Activated CD8-positive, alpha-beta memory T cell treated with anti-CD3 and anti-CD28 coated beads, Interleukin-2, amount 50 U/mL, for 1 hour (primary cell): ENCODE results near the gene DNASE1L2.

ENCODE experiments used
- DNase-seq: peaks from one replicate; pipeline ENCODE4 v3.0.0-alpha.2; 2020; ENCODE audit errors: extremely low read depth

Gene DNASE1L2, protein sequence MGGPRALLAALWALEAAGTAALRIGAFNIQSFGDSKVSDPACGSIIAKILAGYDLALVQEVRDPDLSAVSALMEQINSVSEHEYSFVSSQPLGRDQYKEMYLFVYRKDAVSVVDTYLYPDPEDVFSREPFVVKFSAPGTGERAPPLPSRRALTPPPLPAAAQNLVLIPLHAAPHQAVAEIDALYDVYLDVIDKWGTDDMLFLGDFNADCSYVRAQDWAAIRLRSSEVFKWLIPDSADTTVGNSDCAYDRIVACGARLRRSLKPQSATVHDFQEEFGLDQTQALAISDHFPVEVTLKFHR

DNA sequence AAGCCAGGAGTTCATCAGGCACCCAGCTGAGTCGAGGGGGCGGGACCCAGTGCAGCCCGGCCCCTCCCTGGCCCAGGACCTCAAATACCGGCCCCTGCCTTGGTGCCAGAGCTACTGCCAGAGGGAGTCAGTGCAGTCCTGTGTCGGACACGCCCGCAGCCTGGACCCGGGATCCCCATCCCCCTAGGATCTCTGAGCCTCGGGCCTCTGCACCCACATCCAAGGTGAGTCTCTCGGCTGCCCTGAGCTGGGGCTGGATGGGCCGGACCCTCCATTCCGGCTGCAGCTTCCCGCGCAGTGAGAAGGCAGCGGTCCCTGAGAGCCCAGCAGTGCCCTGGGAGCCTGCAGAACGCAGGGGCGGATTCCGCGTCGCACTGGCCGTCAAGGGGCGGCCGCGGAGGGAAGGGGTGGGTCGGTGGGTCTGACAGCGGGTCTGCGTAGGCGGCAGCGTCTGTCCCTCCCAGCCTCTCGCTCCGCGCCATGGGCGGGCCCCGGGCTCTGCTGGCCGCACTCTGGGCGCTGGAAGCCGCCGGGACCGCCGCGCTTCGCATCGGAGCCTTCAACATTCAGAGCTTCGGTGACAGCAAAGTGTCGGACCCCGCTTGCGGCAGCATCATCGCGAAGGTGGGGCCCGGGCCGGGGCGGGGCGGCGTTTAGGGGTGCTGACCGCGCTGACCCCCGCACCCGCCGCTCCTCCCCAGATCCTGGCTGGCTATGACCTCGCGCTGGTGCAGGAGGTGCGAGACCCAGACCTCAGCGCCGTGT, at the start of gene DNASE1L2:
DNASE1L2 (plus strand) TSS at position 108 of the 765 bp plus-strand sequence; CDS start at position 481, 373 bp downstream.
- no peak for DNase-seq

DNA sequence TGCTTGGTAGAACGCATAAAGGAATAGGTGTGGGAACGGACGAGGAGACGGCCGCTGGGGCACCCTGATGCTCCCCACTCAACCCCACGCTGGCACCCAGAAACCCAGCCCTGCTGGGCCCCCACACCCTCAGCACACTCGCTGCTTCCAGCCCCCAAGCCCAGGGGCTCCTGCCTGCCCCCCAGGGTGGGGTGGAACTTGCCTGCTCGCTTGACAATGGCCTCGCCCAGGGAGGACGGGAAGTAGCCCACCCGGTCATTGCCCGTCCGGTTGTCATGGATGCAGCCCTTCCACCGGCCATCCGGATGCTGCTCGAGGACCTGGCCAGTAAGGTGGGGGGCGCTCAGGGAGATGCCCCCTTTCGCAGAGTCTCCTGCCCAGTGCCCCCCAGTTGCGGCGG, 49.7 kb upstream of the DNASE1L2 start:
- DNase-seq: no peak

DNA sequence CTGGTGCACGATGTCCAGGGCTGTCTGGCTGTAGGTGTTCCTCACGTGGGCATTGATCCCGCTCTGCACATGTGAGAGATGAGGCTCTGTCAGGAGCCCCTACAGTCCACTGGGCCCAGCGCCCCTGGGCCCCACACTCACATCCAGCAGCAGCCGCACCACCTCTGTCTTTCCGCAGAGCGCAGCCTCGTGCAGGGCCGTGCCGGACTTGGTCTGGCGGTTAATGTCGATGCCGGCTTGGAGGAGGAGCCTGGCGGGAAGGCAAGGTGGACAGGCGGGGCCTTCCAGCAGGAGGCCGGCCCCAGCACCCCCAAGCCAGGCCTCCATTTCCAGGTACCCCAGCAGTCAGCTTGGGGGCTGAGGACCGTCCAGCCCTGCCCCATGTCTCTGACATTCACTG, 49.0 kb upstream of the DNASE1L2 start:
- no peak for DNase-seq

DNA sequence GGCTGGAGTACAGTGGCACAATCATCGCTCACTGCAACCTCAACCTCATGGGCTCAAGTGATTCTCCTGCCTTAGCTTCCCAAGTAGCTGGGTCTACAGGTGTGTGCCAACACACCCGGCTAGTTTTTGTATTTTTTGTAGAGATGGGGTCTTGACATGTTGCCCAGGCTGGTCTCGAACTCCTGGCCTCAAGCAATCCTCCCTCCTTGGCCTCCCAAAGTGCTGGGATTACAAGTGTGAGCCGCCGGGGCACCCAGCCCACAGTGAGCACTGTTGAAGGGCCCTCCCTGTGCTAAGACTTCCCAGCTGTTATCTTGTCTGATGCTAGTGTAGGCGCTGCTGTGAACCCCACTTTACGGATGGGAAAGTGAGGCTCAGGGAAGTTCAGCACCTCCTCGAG, 47.8 kb upstream of the DNASE1L2 start:
- no peak for DNase-seq

DNA sequence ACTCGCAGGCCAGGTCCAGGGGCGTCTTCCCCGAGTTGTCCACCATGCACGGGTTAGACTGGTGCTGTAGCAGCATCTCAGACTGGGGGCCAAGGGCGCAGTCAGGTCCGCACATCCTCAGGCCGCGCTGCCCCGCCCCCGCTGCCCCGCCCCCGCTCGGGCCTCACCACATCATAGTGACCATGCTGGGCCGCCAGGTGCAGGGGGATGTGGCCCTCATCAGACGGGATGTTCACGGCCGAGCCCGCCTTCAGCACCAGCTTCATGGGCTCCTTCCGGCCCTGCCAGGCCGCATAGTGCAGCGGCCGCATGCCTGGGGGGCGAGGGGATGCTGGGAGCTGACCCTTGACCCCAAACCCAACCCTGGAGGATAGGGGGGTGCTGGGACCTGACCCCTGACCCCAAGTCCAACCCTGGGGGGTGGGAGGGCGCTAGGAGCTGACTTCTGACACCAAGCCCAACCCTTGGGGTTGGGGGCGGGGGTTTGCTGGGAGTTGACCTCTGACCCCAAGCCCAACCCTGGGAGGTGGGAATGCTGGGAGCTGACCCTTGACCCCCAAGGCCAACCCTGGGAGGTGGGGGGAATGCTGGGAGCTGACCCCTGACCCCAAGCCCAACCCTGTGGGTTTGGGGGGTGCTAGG, 46.9 kb upstream of the DNASE1L2 start:
- DNase-seq: no peak

DNA sequence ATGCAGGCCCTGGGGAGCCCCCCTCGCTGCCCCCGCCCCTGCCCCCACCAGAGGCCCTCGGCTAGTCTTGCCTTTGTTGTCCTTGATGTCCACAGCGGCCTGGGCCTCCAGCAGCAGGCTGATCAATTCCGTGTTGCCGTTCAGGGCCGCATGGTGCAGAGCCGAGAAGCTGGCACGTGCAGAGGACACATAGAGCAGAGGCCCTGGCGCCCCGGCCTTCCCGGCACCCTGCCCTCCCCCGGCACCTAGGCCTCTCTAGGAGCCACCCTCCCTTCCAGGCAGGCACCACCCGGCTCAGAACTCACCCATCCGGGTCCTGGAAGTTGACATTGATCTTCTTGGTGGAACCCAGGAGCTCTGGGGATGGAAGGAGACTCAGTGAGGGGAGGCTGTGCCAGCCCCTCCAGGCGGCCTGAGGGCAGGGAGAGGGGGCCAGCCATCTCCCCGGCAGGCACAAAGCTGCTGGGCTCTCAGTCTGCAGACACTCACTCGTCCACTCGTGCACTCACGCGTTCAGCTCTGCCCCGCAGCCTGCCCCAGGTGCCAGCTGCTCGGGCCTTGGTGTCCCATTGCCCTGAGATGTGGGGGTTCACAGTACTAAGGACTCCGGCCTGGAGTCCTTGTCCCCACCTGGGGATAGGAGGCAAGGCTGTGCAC, 46.1 kb upstream of the DNASE1L2 start:
- DNase-seq: no peak

DNA sequence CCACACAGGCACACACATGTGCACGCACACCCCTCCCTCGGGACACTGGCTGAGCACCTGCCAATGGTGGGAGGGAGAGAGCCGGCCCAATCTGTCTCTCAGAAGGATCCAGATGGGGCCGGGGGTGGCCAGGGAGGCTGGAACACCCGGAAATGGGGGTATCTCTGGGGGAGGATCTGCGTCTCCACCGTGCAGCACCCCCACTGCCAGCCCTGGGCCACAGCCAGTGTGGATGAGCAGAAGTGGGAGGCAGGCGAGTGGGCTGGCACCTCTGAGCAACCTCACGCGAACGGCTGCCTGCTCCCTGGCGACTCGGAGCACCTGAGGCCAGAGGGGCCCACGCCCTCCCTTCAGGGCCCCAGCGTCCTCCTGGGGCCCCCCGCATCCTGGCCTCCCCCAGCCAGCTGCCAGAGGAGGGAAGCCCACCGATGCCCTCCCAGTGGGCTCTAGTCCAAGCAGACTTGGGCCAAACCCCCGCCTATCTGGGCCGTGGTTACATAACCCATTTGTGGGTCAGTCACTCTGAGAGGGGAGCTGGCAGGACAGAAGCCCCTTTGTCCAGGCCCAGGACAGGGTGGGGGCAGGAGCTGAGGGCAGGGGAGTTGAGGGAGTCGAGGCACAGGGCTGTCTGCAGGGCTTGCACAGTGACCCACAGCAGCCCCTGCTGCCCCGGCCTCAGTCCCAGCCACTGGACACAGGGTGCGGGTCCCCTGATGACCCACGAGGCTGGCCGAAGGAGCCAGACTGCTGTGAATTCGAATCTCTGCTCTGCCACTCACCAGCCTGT, 45.4 kb upstream of the DNASE1L2 start:
- no peak for DNase-seq

DNA sequence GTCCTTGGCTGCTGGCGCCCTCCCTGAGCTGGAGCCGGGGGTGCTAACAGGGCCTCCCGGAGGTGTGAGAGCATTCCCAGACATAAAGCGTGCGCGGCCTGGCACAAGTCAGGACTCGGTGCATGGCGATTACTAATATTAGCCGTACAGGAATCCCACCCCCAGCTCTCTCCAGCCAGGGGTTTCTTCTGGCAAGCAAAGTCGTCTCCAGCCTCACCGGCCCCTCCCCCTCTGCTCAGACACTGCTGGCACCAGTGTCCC, 44.9 kb upstream of the DNASE1L2 start:
- no peak for DNase-seq

DNA sequence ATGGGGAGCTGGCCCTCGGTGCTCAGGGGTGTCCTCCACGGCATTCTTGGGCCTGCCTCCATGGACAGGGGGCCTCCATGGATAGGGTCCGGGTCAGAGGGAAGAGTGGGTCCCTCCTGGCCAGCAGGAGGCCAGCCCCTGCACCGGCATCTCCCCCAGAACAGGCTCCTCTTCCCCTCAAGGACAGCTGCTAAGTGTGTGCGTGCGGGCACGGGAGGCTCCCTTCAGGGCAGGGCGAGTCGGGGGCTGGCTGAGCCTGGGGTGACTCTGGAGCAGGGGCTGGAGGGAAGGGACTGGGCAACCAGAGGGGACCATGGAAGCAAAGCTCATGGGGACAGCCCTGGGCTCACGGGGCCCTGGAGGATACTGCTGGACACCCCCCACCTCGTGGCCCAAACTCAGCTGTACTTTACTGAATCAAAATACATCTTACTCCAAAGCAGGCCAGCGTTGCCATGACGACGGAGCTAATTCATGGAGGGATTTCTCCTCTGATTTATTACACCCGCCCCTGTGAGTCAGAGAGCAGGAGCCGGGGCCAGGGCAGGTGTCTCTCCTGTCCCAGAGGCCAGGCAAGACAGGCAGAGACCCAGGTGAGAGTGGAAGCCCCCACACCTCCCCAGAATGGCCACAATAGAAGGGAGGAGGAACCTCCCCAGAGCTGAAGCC, 41.9 kb upstream of the DNASE1L2 start:
- DNase-seq: no peak

DNA sequence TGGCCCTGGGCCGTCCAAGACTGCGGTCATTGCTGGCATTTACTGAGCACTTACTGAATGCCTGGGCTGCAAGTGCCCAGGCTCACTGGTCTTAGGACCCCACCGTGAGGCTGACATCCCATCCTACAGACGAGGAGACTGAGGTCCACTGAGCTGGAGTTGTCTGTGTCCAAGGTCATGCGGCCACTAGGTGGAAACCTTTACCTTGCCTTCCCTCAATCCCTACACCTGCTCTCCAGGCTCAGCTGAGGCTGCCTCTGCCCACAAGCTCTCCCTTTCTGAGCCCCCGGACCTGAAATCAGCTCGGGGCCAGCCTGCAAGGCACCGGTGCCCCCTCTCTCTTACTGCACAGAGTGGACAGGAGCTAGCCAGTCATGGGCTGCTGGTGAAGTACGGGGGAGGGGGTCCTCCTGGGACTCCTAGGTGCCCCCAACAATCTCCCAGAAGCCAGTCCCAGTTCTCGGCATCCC, 41.4 kb upstream of the DNASE1L2 start:
- peak; percentile 25 for DNase-seq

DNA sequence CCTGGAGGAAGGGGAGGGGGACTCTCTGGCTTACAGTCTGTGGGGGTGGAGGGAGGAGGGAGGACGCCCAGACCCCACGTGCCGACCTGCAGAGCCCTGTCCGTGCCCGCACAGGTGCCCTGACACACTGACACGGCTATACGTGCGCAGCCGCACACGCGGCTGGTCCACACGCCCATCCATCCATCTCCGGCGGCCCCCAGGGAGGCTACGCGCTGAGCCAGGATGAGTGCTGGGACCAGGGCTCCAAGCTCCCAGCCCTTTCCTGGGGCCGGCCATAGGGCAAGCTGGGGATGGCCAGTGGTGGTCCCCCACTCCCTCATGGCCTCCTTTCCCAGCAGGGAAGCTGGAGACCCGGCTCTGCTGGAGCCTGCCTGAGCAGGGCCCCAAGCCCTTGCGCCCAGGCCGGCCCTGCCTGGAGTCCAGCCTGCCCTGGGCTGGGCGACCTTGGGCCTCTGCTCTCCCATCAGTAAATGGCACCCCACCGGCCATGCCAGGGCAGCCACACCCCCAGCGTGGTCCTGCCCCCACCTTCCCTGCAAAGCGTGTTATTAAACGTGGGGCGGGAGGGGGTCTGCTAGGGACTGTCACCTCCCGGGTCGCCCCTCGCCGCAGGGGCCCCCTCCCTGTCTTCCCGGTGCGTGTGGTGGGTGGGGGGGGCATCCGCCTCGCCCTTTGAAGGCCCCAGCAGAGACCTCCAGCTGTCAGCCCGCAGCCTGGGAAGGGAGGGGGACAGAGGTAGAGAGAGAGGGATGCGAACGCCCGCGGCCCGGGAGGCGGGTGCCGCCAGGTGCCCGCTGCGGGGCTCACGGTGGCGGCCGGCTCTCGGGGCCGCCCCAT, 40.7 kb upstream of the DNASE1L2 start:
- DNase-seq: no peak

DNA sequence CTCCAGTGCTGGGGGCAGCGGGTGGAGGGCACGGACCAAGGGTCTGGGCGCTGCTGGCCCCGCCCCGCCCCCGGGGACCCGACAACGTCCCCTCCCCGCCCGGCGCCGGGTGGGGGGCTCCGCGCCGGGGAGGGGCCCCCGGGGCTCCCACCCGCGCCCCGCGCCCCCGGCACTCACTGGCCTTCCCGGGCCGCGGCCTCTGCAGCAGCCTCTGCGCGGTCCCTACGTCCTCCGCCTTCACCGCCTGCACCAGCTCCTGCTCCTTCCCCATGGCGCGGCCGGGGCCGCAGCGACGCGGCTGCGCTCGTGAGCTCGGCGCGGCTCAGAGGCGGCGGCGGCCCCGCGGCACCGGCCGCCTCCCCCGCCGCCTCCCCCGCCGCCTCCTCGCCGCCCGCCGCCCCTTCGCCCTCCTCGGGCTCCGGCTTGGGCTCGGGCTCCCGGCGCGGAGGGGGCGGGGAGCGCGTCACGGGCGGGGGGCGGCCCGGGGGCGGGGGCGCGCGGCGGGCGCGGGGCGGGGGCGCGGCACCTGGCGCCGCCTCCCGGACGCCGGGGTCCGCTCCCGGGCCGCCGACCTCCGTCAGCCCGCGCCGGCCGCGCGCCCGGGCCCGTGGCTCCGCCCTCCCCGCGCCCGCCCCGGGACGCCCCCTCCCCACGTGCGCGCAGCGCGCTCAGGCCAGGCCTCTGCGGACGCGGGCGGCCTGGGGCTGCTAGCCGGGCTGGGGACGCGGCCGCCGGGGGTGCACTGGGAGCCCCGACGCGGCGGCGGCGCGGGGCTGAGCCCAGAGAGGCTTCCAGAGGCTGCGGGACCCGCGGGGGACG, 39.9 kb upstream of the DNASE1L2 start, which contains the start of gene CASKIN1:
CASKIN1 (minus strand) TSS at position 444 of the 819 bp plus-strand sequence; CDS start at position 271, 173 bp downstream.
- DNase-seq: no peak

DNA sequence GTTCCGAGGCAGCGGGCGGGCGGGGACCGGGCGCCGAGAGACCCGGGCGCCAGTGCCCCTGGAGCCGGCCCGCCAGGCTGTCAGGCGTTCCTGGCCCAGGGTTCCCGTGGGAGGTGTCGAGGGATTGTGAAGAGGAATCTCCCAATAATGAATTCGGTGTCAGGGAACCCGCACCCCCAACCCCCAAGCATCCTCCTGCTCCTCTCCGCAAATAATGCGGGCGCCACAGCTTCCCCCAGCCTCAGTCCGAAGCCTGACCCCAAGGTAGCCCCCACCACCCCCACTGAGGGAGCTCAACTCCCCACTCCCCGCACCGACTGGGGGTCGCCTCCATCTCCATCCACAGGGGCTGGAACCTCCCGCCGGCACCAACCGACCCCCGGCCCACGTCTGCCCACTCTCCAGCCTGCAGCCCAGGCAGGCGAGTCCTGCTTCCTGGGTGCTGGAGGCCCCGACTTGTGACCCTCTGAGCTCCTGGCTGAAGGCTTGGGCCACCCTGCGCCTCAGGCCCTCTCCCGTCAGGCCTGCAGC, 39.2 kb upstream of the DNASE1L2 start:
- DNase-seq: no peak

DNA sequence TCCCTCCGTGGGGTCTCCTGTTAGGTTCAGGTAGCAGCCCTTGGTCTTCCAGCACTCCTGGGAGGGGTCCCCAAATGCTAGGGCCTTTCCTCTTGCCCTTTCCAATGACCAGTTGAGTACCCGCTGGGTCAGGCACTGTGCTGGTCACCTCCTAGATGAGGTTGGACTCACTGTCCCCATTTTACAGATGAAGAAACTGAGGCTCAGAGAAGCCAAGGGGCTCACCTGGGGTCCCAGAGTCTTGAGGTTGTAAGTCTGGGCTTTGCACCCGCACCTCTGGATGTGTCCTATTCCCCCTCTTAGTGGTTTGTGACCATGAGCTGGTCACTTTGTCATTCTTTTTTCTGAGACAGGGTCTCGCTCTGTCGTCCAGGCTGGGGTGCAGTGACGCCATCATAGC, 38.5 kb upstream of the DNASE1L2 start:
- DNase-seq: no peak

DNA sequence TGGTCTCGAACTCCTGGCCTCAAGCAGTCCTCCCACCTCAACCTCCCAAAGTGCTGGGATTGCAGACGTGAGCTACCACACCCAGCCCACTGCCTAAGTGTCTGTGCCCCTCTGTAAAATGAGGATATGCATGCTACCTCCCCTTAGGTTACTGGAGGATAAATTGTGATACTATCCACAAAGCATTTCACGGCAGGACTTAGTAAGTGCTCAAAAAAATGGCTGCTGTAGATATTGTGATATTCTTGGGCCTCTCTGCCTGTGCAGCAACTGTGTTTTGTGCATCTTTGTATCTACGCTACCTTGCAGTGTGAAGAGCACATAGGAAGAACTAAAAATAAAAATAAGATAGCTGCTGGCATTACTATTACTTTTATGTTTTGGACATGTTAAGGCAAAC, 38.0 kb upstream of the DNASE1L2 start:
- DNase-seq: no peak

DNA sequence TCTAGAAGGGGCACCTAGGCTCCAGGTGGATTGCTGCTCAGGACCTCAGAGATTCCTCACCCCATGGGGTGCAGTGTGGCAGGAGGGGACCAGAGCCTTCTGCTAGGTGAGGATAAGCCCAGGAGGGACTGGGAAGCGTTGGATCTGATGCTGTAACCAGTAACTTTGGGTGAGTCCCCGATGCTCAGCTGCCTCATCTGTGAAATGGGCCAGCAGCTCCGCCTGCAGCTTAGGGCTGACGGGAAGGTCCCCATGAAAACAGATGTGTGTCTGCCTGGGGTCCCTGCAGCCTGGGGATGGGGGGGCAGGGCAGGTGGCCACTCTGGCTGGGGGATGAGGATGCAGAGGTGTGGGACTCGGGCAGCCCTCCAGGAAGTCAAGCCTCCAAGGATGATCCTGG, 37.1 kb upstream of the DNASE1L2 start:
- DNase-seq: no peak

DNA sequence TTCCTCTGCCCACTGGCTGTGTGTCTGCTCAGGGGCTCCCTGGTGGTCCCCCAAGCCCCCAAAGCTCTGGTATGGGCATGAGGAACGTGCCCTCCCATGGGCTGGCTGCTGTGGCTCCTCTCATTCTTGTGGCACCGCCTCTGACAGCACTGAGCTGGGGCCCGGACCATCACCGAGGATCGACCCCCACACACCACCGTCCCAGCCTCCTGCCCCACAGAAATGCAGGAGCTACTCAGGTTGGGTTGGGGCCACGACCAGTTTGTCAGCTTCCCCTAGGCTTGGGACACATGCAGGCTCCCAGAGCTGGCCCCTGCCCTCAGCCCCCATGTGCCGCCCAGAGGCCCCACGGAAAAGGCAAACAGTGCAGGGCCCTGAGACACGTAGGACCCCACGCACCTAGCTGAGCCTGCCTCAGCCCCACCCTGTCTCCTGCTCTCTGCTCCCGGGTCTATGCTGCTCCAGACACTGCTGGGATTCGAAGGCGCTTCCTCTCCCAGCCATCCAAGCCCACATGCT, 36.6 kb upstream of the DNASE1L2 start:
- DNase-seq: no peak

DNA sequence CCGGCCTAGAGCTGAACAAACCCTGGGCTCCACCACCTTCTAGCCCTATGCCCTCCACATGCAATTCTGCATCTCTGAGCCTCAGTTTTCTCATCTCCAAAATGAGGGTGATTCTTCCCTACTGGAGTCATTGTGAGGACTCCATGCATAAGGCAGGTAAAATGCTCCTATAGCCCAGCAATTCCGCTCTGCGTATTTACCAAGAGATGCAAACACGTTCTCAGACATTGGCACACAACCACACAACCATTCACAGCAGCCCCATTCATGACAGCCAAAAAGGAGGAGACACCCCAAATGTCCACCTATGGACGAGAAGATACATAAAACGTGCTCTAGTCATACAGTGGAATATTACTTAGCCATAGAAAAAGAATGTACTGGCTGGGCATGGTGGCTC, 35.9 kb upstream of the DNASE1L2 start:
- no peak for DNase-seq
